GM19328 (cell line): ENCODE results near the gene PADI4.

Source experiments
- ATAC-seq: cut with Tn5 transposase; IDR thresholded peaks from one replicate; pipeline ENCODE4 v1.9.1; 2021; ENCODE audit warnings: mild to moderate bottlenecking, moderate library complexity; ENCODE audit not compliant: unreplicated experiment

Gene PADI4, protein sequence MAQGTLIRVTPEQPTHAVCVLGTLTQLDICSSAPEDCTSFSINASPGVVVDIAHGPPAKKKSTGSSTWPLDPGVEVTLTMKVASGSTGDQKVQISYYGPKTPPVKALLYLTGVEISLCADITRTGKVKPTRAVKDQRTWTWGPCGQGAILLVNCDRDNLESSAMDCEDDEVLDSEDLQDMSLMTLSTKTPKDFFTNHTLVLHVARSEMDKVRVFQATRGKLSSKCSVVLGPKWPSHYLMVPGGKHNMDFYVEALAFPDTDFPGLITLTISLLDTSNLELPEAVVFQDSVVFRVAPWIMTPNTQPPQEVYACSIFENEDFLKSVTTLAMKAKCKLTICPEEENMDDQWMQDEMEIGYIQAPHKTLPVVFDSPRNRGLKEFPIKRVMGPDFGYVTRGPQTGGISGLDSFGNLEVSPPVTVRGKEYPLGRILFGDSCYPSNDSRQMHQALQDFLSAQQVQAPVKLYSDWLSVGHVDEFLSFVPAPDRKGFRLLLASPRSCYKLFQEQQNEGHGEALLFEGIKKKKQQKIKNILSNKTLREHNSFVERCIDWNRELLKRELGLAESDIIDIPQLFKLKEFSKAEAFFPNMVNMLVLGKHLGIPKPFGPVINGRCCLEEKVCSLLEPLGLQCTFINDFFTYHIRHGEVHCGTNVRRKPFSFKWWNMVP

DNA sequence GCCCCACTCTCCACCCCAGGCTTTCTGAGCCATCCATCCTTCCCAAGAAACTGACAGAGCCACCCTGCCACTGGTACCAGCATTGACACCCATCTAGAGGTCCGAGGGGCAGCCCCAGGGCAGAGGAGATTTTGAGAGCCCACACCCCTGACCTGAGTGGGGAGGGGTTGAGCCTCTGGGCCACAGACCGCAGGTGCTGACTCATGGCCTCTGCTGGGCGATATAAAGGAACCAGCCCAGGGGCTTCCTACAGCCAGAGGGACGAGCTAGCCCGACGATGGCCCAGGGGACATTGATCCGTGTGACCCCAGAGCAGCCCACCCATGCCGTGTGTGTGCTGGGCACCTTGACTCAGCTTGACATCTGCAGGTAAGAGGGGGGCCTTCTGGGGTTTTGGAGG is at the start of gene PADI4:
Gene PADI4 (plus strand): TSS at position 252 of the 400 bp plus-strand sequence. CDS start 26 bp downstream, at position 278.
- no peak for ATAC-seq

DNA sequence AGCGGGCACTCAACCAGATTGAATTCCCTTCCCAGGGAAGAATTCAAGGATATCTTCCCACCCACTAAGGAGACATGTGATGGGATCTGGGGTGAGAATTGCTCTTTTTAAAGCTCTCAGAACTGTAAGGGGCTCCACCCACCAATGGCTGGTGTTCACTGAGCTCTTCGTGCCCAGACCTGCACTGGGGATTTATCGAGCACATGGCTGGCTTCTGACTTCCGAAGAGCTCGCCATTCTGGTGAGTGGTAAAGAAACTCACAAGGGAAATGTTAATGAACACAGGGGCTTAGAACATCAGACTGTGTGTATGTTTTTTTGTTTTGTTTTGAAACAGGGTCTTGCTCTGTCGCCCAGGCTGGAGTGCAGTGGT is 49.3 kb upstream of the PADI4 start:
- no peak for ATAC-seq

DNA sequence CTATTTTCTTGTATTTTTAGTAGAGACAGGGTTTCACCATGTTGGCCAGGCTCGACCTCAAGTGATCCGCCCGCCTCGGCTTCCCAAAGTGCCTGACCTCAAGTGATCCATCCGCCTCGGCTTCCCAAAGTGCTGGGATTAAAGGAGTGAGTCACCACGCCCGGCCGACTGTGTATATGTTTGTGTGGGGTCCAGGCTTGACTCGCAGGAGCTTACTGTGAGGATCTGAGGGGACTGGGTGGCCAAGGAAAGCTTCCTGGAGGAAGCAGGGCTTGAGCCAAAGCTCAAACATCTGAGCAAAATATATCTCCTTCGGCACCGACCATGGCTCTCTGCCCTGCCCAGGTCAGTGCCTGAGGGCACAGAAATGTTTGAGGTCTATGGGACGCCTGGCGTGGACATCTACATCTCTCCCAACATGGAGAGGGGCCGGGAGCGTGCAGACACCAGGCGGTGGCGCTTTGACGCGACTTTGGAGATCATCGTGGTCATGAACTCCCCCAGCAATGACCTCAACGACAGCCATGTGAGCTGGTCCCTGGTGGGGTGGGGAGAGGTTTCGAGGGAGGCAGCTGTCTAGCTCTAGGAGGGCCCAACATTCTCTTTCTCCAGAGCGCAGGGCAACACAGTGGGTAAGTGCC is 48.6 kb upstream of the PADI4 start:
- no peak for ATAC-seq

DNA sequence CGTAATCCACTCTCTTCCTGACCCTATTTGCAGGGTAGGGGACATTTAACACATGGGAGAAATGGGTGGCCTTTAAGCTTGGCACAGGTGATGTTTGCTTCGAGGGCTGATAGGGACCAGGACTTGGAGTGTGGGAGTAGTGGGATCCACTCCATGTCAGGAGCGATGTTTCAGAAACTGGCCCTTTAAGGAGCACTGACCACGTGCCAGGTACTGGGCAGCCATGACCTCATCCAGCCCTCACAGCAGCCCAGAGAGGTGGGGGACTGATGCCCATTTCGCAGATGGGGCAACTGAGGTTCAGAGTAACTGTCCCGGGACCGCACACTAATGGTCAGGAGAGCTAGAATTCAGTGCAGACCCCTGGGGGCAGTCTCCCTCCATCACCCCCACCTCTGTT is 47.7 kb upstream of the PADI4 start:
- no peak for ATAC-seq

DNA sequence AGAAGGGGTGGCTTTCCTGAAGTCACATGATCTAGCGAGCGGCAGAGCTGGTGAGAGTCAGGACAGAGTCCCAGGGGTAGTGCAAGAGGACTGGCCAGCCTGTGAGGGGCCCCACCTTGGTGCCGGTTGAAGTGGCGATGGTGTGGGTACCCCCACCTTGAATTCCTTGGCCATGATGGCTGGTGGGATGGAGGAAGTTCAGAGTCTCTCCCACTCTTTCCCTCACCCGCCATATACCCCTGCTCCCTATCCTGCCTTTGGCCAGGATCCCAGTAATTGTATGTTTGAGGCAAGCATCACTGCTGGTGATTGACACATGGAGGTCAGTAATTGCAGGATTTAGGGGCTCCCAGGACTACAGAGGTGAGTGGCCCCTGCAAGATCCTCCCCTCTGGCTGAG is 47.3 kb upstream of the PADI4 start:
- ATAC-seq, result no peak

DNA sequence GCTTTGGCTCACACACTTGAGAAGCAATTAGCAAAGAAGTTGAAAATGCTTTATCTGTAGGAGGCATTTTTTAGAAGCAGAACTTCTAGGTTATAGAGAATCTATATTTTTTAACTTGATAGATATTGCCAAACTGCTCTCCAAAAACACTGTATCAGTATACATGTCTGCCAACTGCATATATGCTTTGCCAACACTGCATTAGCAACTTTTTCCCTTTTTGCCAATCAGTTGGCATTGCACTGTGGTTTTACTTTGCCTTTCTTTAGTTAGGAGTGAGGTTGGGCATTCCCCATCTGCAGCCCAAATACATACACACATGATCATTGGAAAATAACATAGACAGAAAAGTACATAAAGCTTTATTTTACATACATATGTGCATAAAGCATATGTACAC is 44.1 kb upstream of the PADI4 start:
- ATAC-seq, result no peak

DNA sequence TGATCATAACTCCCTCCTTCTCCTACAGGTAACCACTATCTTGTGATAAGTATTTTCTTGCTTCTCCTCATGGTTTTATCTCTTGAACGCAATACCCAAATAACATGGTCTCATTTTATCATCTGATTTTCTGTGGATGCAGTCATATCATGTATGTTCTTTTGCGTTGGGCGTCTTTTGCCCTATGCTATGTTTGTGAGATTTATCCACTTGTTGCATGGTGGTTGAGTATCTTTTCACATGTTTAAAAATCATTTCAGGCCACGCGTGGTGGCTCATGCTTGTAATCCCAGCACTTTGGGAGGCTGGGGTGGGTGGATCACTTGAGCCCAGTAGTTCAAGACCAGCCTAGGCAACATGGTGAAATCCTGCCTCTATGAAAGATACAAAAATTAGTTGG is 43.5 kb upstream of the PADI4 start:
- no peak for ATAC-seq

DNA sequence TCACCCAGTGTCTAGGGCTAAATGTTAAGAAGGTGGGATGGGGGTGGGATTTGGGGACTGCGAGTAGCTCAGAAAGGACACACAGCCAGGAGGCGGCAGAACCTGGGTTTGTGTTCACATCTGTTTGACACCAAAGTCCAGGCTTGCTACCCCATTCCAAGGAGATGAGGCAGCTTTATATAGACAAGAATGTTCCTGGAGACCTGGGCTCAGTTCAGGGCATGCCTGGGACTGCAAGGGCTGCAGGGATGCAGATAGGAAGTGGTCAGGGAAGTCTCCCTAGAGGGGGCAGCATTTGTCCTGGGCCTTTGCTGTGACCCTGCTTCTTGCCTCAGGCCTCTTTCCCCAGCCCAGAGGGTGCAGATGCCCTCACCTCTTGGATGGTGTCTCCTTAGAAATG is 42.8 kb upstream of the PADI4 start:
- ATAC-seq, result no peak

DNA sequence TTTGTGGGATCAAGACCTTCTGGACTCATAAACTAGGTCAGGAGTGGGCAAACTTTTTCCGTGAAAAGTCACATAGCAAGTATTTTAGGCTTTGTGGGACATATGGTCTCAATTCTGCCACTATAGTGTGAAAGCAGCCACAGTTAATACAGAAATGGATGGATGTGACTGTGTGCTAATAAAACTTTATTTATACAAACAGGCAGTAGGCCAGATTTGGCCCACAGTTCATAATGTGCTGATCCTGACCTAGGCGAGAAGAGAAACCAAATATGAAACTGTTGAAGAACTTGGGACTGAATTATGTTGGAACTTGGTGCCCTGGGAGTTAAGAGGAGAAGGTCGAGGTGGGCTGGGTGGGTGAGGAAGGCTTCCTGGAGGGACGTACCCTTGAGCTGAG is 42.0 kb upstream of the PADI4 start:
- ATAC-seq, result no peak

DNA sequence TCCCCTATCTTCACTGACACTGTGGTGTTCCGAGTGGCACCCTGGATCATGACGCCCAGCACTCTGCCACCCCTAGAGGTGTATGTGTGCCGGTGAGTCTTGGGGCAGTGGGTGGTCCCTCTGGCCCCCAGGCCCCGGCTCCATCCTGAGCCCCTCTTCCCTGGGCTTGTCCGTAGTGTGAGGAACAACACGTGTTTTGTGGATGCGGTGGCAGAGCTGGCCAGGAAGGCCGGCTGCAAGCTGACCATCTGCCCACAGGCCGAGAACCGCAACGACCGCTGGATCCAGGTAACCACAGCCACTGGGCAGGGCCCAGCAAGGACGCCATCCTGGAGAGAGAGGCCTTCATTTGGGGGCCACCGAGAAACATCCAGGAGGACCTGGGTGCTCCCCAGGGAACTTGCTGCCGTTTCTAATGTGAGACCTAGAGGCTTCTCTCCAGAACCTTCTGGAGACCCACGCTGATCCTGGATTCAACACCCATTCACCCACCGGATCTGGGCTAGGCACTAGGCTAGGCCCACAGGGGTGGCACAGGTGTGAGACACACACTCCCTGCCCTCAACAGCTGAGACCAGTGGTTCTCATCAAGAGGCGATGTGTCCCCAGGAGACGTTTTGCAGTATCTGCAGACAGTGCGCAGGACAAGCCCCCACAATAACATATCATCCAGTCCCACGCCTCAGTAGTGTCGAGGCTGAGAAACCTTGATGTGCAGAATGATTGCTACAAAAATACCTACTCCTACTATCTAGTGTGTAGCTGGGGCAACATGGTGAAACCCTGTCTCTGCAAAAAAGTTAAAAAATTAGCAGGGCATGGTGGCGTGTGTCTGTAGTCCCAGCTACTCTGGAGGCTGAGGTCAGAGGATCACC is 36.9 kb upstream of the PADI4 start:
- ATAC-seq, result no peak

DNA sequence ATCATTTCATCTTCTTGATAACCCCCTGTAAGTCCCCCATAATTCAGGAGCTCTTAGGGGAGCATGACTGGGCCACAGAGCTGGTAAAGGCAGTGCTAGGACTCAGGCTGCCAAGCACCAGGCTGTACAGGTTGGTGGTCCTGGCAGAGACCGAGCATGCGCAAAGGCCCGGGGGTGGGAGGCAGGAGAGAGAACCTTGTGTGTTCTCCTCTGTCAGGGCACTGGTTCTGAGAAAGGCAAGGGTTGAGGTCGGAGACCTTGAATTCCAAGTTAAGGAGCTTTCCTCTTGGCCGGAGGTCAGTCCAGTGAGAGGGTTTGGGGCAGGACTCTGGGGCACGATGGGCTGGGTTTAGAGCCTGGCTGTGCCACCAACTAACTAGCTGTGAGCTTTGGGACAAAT is 35.9 kb upstream of the PADI4 start:
- no peak for ATAC-seq

DNA sequence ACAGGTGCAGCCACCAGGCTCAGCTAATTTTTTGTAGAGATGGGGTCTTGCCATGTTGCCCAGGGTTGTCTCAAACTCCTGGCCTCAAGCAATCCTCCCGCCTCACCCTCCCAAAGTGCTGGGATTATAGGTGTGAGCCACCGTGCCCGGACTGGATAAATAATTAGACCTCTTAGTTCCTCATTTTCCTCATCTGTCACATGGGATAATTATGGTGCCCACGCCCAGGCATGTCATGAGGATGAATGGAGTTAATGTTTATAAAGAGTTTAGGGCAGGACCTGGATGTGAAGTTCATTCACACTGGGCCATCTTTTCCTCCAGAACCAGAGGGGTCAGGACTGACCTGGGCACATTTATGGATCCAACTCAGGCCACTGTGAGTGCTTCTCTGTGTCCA is 35.4 kb upstream of the PADI4 start:
- ATAC-seq, result no peak

DNA sequence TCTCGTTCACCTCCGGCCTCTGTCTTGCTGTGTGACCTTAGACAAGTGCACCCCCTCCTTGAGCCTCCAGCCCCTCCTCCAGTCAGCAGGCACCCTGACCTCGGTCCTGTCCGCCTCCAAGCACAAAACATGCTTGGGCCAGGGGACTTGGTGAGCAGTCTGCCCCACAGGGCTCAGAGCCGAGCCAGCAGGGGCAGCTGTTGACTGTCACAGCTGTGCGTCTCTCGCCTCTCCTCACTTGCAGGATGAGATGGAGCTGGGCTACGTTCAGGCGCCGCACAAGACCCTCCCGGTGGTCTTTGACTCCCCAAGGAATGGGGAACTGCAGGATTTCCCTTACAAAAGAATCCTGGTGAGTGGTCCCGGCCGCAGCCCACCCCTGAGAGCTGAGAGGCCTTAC is 34.9 kb upstream of the PADI4 start:
- ATAC-seq, result no peak

DNA sequence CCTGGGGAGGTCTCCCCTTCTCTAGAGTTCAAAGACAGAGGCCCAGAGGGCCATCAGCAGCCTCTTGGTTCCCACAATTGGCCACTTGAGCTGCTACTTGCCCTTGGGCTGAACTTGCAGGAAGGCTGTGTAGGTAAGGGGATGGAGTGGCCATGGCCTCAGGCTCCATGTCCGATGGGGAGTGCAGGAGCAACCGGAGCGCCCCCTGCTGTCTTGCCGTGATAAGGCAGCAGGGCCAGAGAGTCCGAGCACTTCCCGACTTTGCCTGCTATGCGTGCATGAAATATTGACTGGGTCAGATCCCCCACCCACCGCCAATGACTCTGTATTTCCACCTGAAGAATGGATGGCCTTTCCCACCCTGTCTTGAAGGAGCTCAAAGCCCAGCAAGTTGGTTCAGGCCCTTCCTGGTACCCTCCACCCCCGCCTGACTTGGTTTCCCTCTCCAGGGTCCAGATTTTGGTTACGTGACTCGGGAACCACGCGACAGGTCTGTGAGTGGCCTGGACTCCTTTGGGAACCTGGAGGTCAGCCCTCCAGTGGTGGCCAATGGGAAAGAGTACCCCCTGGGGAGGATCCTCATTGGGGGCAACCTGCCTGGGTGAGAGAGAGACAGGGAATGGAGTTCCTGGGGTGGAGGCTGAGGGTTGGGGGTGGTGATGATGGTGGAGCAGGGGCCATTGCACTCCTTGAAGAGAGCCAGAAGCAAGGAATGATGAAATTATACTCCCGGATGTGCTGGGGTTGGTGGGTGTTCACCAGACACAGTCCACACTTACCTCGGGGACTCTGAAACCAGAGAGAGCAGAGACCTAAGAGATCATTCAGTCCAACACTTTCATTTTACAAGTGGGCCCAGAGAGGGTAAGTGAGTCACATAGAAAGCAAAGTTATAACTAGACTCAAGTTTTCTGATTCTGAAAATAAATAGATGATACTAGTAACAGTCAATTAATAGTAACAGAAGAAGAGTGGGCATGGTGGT is 33.5 kb upstream of the PADI4 start:
- no peak for ATAC-seq

DNA sequence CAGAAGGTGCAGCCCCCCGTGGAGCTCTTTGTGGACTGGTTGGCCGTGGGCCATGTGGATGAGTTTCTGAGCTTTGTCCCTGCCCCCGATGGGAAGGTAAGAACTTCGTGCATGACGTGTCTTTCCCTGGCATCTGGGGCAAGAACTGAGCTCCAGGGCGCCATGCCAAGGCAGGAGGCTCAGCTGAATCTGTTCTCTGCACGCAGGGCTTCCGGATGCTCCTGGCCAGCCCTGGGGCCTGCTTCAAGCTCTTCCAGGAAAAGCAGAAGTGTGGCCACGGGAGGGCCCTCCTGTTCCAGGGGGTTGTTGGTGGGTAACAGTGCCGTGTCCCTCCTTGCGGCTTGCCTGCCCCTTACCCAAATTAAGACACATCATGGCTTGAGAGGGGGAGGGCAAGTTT is 31.4 kb upstream of the PADI4 start:
- ATAC-seq, result no peak

DNA sequence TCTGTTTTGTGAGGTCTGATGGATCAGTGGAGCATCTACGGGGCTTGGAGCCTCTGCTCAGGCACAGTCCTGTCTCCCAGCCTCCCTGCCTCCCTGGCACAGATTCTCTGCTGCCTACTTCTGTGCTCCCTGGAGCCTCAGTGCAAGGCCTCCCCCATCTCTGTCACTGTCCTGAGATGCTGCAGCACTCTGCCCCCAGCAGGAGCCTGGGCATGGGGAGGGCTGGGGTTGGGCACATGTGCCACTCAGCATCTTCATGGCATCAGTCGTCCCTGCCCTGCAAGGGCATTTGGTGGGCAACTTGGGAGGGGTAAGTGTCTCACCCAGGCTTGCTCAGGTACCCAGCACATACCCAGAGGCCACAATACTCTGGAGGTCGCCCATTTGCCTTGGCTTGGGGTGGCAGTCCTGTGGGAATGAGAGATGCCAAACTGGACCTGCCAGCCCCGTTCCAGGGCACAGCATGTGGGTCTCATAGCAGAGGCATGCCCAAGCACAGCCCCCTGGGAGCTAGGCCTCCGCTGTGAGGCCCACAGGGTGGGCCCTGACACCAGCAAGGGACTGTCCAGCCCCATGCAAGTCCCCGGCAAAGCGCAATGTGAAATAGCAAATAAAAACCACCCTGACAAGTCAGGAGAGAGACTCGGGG is 30.4 kb upstream of the PADI4 start:
- no peak for ATAC-seq

DNA sequence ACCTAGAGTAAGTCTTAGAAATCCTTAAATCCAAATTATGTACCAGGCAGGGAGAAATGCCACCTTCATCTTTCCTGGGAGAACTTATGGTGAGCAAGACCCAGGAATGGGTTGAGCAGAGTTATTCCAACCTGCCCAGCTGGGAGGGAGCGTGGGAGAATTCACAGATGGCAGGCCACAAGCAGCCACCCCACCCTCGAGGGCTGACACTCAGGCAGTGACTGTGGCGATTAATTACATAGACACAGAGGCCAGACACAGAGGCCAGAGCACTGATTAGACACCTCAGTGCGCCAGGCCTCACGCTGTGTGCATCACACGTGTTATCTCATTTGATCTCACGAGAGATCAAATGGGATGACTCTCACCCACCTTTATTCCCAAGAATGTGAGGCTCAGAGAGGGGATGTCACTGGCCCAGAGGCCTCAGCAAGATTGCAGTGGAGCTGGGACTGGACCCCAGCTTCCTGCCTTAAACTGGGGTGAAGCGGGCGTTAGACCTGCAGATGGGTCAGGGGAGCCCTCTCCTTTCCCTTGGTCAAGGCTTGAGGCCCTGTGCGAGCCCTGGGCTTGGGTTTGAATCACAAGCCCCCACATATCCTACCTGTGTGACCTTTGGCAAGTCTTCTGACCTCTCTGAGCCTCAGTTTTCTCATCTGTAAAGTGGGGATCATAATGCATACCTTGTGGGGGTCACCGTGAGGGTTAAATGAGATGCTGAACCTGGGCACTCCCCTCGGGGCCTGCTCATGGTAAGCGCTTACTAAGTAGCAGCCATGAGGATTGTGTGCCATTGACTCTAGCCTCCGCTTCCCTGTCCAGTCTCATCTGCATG is 28.8 kb upstream of the PADI4 start:
- no peak for ATAC-seq

DNA sequence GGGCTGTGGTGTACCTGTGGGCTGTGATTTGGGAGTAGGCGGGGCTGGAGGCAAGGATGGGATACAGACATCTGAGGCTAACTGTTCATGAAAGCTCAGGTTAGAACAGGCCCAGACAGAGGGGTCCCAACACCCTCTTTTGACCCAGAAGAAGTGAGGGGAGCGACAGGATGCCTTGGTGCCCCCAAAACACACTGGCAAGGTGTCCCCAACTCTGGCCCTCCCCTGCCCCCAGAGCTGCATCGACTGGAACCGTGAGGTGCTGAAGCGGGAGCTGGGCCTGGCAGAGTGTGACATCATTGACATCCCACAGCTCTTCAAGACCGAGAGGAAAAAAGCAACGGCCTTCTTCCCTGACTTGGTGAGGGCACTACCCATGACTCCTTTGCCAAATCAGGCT is 27.6 kb upstream of the PADI4 start:
- ATAC-seq, result no peak

DNA sequence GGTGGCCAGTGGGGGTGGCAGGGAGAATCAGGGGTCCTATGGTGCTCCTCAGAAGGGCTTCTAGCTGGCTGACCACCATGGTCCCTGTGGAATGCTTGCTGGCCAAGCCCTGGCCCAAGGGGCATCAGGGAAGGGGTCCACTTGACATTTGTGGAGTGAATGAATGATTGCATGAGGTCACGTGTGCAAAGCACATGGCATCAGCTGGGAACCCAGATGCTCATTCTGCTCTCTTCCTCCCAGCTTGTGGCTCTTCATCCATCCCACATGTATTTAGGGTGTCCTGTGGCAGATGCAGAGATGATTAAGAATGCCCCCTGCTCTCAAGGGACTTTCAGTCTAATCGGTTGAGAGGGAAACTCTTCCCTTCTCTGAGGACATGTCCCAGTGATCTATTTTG is 27.1 kb upstream of the PADI4 start:
- ATAC-seq, result no peak
